Esophagus squamous epithelium (tissue), 4 donors: ENCODE data around the gene CTDP1.

ENCODE experiments used
- CTCF ChIP-seq, 6 experiments: fragments of 450-650 bp in 4 of 6; fragments of 200-600 bp in 2 of 6; sonication (generic) in 2 of 6; IDR thresholded peaks; one replicate each; pipeline ENCODE4 v1.5.1; 2016 to 2019; ENCODE audit warnings: antibody characterized with exemption in 6 of 6, mild to moderate bottlenecking in 4 of 6, moderate library complexity in 4 of 6
- POLR2A ChIP-seq, 4 donors: fragments of 450-650 bp; IDR thresholded peaks; one replicate each; pipeline ENCODE4 v1.6.1; 2017; ENCODE audit warnings: antibody characterized with exemption in 4 of 4, mild to moderate bottlenecking in 4 of 4, moderate library complexity in 3 of 4

GRCh38 chr18:79796016-79796415, 116.4 kb downstream of the CTDP1 start:
- TF ChIP-seq CTCF (IDR thresholded peaks at IDR 0.05) = no peak
- no peak for TF ChIP-seq POLR2A (IDR thresholded peaks at IDR 0.05)
